H1 (cell line): Measurements from ENCODE around the gene FANK1. TPM values are rescaled to one million over a fixed set of nuclear protein-coding genes. Genes with fewer than 3 reads are reported as not detected.

ENCODE experiments used
- CTCF ChIA-PET: fragments of 300-600 bp; sonication (Branson Sonifier 250); formaldehyde crosslinking; loops from one replicate; lab custom pipeline; 2021; ENCODE audit not compliant: partially characterized antibody; lab: Charles Lee
- POLR2A ChIA-PET: fragments of 300-600 bp; sonication (Branson Sonifier 250); formaldehyde crosslinking; loops from one replicate; lab custom pipeline; 2021; ENCODE audit warnings: inconsistent platforms; ENCODE audit not compliant: partially characterized antibody; lab: Charles Lee
- DNase-seq, 2 experiments: peaks; one replicate each; pipeline versions ENCODE4 v3.0.0 to v3.0.0-alpha.2; 2010 to 2022; ENCODE audit warnings: low spot score in 2 of 2, low read depth in 1 of 2, mixed read lengths in 1 of 2
- FAIRE-seq: peaks from 2 replicates; lab custom pipeline; 2011; peaks lifted over from hg19 to GRCh38; lab: Jason Lieb, UNC
- H2AFZ ChIP-seq: 2 replicates; pipeline ENCODE4 v1.8.1; 2012; ENCODE audit warnings: low read length, inconsistent platforms
- H2AK5ac ChIP-seq: 2 replicates; pipeline ENCODE4 v1.6.1; 2013; ENCODE audit warnings: low read depth, low read length
- H2BK120ac ChIP-seq: replicated peaks from 2 replicates; pipeline ENCODE3; 2013; ENCODE audit warnings: low read depth, low read length, inconsistent platforms
- H2BK12ac ChIP-seq: 2 replicates; pipeline ENCODE4 v1.6.1; 2013; ENCODE audit warnings: low read depth, low read length
- H2BK15ac ChIP-seq: 2 replicates; pipeline ENCODE4 v1.6.1; 2013; ENCODE audit warnings: low read length
- H2BK20ac ChIP-seq: 2 replicates; pipeline ENCODE4 v1.6.1; 2013; ENCODE audit warnings: low read length
- H2BK5ac ChIP-seq: 2 replicates; pipeline ENCODE4 v1.6.1; 2013; ENCODE audit warnings: low read depth, low read length
- H3K14ac ChIP-seq: 2 replicates; pipeline ENCODE4 v1.6.1; 2013; ENCODE audit warnings: inconsistent platforms; ENCODE audit not compliant: insufficient read length
- H3K18ac ChIP-seq: 2 replicates; pipeline ENCODE4 v1.6.1; 2013; ENCODE audit warnings: low read length; ENCODE audit errors: extremely low read depth
- H3K23ac ChIP-seq: 2 replicates; pipeline ENCODE4 v1.6.1; 2013; ENCODE audit warnings: inconsistent platforms; ENCODE audit not compliant: insufficient read length
- H3K23me2 ChIP-seq: 2 replicates; pipeline ENCODE4 v1.6.1; 2013; ENCODE audit warnings: low read depth, low read length
- H3K27ac ChIP-seq: 2 replicates; pipeline ENCODE4 v1.6.1; 2011; ENCODE audit warnings: low read depth, low read length, inconsistent platforms
- H3K27me3 ChIP-seq, 4 experiments: replicated peaks in 1 of 4; 1 replicate in 1 of 4; 2 replicates in 3 of 4; pipeline versions ENCODE4 v1.6.1 to v1.8.1; 2011 to 2013; ENCODE audit warnings: low read length in 3 of 4, mild to moderate bottlenecking in 3 of 4, inconsistent platforms in 2 of 4, mixed read lengths in 2 of 4, moderate library complexity in 1 of 4; ENCODE audit not compliant: control insufficient read depth in 3 of 4, insufficient read depth in 3 of 4; ENCODE audit errors: extremely low read depth in 1 of 4
- H3K36me3 ChIP-seq, 4 experiments: 2 replicates each; pipeline versions ENCODE4 v1.6.1 to v1.8.1; 2011 to 2013; ENCODE audit warnings: mild to moderate bottlenecking in 4 of 4, low read length in 3 of 4, moderate library complexity in 2 of 4, control low read depth in 1 of 4, inconsistent platforms in 1 of 4; ENCODE audit not compliant: insufficient read depth in 4 of 4, control insufficient read depth in 2 of 4
- H3K4ac ChIP-seq: replicated peaks from 2 replicates; pipeline ENCODE3; 2013; ENCODE audit warnings: low read length, low read depth, mixed read lengths, inconsistent platforms; ENCODE audit not compliant: insufficient read length
- H3K4me1 ChIP-seq, 4 experiments: replicated peaks in 1 of 4; 1 replicate in 1 of 4; 2 replicates in 3 of 4; pipeline versions ENCODE4 v1.6.1 to v1.8.1; 2011 to 2013; ENCODE audit warnings: low read length in 3 of 4, inconsistent platforms in 2 of 4, mixed read lengths in 1 of 4; ENCODE audit not compliant: insufficient read depth in 4 of 4, control insufficient read depth in 3 of 4
- H3K4me2 ChIP-seq, 2 experiments: 2 replicates each; pipeline versions ENCODE4 v1.6.1 to v1.8.1; 2011 to 2013; ENCODE audit warnings: low read depth in 2 of 2, low read length in 2 of 2, control low read depth in 1 of 2, inconsistent platforms in 1 of 2, mild to moderate bottlenecking in 1 of 2; ENCODE audit not compliant: insufficient read depth in 1 of 2
- H3K4me3 ChIP-seq, 4 experiments: fragments of 200-600, 300-600 bp in 1 of 4; sonication (generic), shearing (Covaris generic), sonication (Bioruptor Twin) in 1 of 4; 2 replicates each; pipeline versions ENCODE4 v1.5.1 to v1.8.1; 2011 to 2016; ENCODE audit warnings: low read length in 4 of 4, low read depth in 3 of 4, control low read depth in 2 of 4, inconsistent platforms in 2 of 4, mild to moderate bottlenecking in 2 of 4, mixed read lengths in 1 of 4, moderate library complexity in 1 of 4; ENCODE audit not compliant: insufficient read depth in 2 of 4; ENCODE audit errors: extremely low read depth in 1 of 4
- H3K56ac ChIP-seq: replicated peaks from 2 replicates; pipeline ENCODE3; 2013; ENCODE audit warnings: low read depth, mild to moderate bottlenecking, mixed read lengths, low read length, inconsistent platforms; ENCODE audit not compliant: insufficient read length
- H3K79me1 ChIP-seq: 2 replicates; pipeline ENCODE4 v1.6.1; 2013; ENCODE audit warnings: low read depth, low read length, control low read depth
- H3K79me2 ChIP-seq, 2 experiments: 2 replicates each; pipeline versions ENCODE4 v1.6.1 to v1.8.1; 2012 to 2013; ENCODE audit warnings: low read length in 2 of 2, mild to moderate bottlenecking in 2 of 2, inconsistent platforms in 1 of 2; ENCODE audit not compliant: insufficient read depth in 2 of 2, control insufficient read depth in 1 of 2
- H3K9ac ChIP-seq, 4 experiments: replicated peaks in 1 of 4; 1 replicate in 1 of 4; 2 replicates in 3 of 4; pipeline versions ENCODE4 v1.6.1 to v1.8.1; 2011 to 2013; ENCODE audit warnings: low read depth in 3 of 4, low read length in 3 of 4, control low read depth in 2 of 4, mild to moderate bottlenecking in 2 of 4, moderate library complexity in 2 of 4, inconsistent platforms in 1 of 4; ENCODE audit errors: extremely low read depth in 1 of 4
- H3K9me3 ChIP-seq, 2 experiments: 2 replicates each; pipeline versions ENCODE4 v1.6.1 to v1.8.1; 2012 to 2013; ENCODE audit warnings: mild to moderate bottlenecking in 2 of 2, moderate library complexity in 2 of 2, control low read depth in 1 of 2, inconsistent platforms in 1 of 2, low read depth in 1 of 2, low read length in 1 of 2, mixed read lengths in 1 of 2; ENCODE audit not compliant: insufficient read depth in 2 of 2
- H4K20me1 ChIP-seq, 2 experiments: replicated peaks in 1 of 2; 2 replicates each; pipeline versions ENCODE3 to v1.8.1; 2011 to 2013; ENCODE audit warnings: inconsistent platforms in 2 of 2, low read length in 2 of 2, mild to moderate bottlenecking in 1 of 2; ENCODE audit not compliant: insufficient read depth in 2 of 2, control insufficient read depth in 1 of 2
- H4K5ac ChIP-seq: 2 replicates; pipeline ENCODE4 v1.6.1; 2013; ENCODE audit warnings: low read length, low read depth, mixed read lengths, inconsistent platforms; ENCODE audit not compliant: insufficient read length
- H4K8ac ChIP-seq: 2 replicates; pipeline ENCODE4 v1.8.0; 2013; ENCODE audit warnings: mild to moderate bottlenecking, moderate library complexity, low read length, inconsistent platforms; ENCODE audit not compliant: insufficient read depth; ENCODE audit errors: extremely low read depth
- H4K91ac ChIP-seq: replicated peaks from 2 replicates; pipeline ENCODE3; 2013; ENCODE audit warnings: low read length, mixed read lengths, inconsistent platforms; ENCODE audit not compliant: insufficient read length
- BCL11A ChIP-seq, 2 experiments: IDR thresholded peaks; one replicate each; pipeline ENCODE4 v1.6.1; 2011; ENCODE audit warnings: low read depth in 2 of 2, low read length in 2 of 2, mild to moderate bottlenecking in 2 of 2
- CEBPB ChIP-seq: IDR thresholded peaks from 2 replicates; pipeline ENCODE4 v1.6.1; 2012; ENCODE audit warnings: low read depth, low read length
- E2F6 ChIP-seq: IDR thresholded peaks from 2 replicates; pipeline ENCODE4 v1.6.1; 2012; ENCODE audit warnings: inconsistent platforms
- GTF2F1 ChIP-seq: IDR thresholded peaks from 2 replicates; pipeline ENCODE4 v1.6.1; 2012; ENCODE audit warnings: low read depth, low read length, improper control_type of control experiment, borderline replicate concordance
- HDAC6 ChIP-seq: IDR thresholded peaks from one replicate; pipeline ENCODE4 v1.7.1; 2012; ENCODE audit warnings: low read depth, mild to moderate bottlenecking, inconsistent platforms, low read length, moderate library complexity
- KDM4A ChIP-seq: IDR thresholded peaks from one replicate; pipeline ENCODE4 v1.7.1; 2012; ENCODE audit warnings: low read depth, mild to moderate bottlenecking, moderate library complexity, low read length, inconsistent platforms; ENCODE audit not compliant: severe bottlenecking
- KDM5A ChIP-seq: fragments of 200-600 bp; IDR thresholded peaks from 2 replicates; pipeline ENCODE4 v1.7.1; 2012; ENCODE audit warnings: mild to moderate bottlenecking, low read length, inconsistent platforms, mixed read lengths
- RAD21 ChIP-seq, 2 experiments: IDR thresholded peaks in 1 of 2; conservative IDR thresholded peaks in 1 of 2; 2 replicates each; pipeline ENCODE4 v1.6.1; 2011; ENCODE audit warnings: low read depth in 2 of 2, low read length in 2 of 2, improper control_type of control experiment in 1 of 2, inconsistent platforms in 1 of 2, mild to moderate bottlenecking in 1 of 2, moderate library complexity in 1 of 2
- RXRA ChIP-seq: IDR thresholded peaks from 2 replicates; pipeline ENCODE4 v1.6.1; 2011; ENCODE audit warnings: low read depth, mild to moderate bottlenecking, low read length, moderate library complexity; ENCODE audit not compliant: insufficient read depth
- SRF ChIP-seq: IDR thresholded peaks from 2 replicates; pipeline ENCODE4 v1.6.1; 2011; ENCODE audit warnings: mild to moderate bottlenecking, low read depth, low read length, moderate library complexity
- SUZ12 ChIP-seq: fragments of 200-600 bp; sonication (generic); IDR thresholded peaks from 2 replicates; pipeline ENCODE4 v1.6.1; 2012; ENCODE audit warnings: mild to moderate bottlenecking, inconsistent platforms, low read length, moderate library complexity, mixed read lengths
- TAF7 ChIP-seq: optimal IDR thresholded peaks from 2 replicates; pipeline ENCODE3; 2011; ENCODE audit warnings: low read depth, mild to moderate bottlenecking, inconsistent platforms, low read length, moderate library complexity, borderline replicate concordance
- TCF12 ChIP-seq: IDR thresholded peaks from 2 replicates; pipeline ENCODE4 v1.6.1; 2011; ENCODE audit warnings: low read depth, mild to moderate bottlenecking, low read length
- WGBS, 2 experiments: shearing (Covaris generic) in 1 of 2; methylation state at CpG; one replicate each; pipeline versions ENCODE4 v1.1.6 to v1.1.7; 2013 to 2015; ENCODE audit warnings: low lambda C conversion rate in 2 of 2, mixed read lengths in 2 of 2, inconsistent platforms in 1 of 2, low coverage in 1 of 2, missing lambda C conversion rate in 1 of 2; ENCODE audit not compliant: insufficient replicate concordance in 2 of 2, insufficient coverage in 1 of 2, insufficient read length in 1 of 2; ENCODE audit errors: extremely low coverage in 1 of 2, missing lambda C conversion rate in 1 of 2; 5-methylcytosine and 5-hydroxymethylcytosine counted together
- polyA plus RNA-seq, 7 experiments: library from polyadenylated mRNA; depleted of rRNA in 3 of 7; stranded (reverse) in 5 of 7; unstranded in 2 of 7; fragments of >200 nt in 5 of 7; fragments of 200-250 nt in 2 of 7; gene quantifications; 1 replicate in 5 of 7; 2 replicates in 1 of 7; 4 replicates in 1 of 7; pipeline versions ENCODE4 v1.2.1 to v1.2.3, GENCODE V29; 2011 to 2013; ENCODE audit warnings: missing spikeins in 2 of 7, mixed read lengths in 2 of 7
- total RNA-seq: library from RNA; stranded (reverse); fragmentation: NEBNext Ultra II Directional; extraction: Animal tissue kit (Norgen Biotek cat#: 25700); gene quantifications from 2 replicates; pipeline ENCODE4 v1.2.1, GENCODE V29; 2021

FANK1 gene
- total and polyA plus RNA-seq, 2 of the 8 experiments (the other 6 are each of a cell fraction or from before 2014, with no cell fraction given): 1.2 TPM; not detected in 1

GRCh38 chr10:126041117-126041516 lies 144.8 kb downstream of the FANK1 start:
- Histone ChIP-seq H4K8ac (peak overlapping the region; percentile 19; the same call in 1 of the 2 replicates), H3K56ac (no peak overlapping the region), H3K23ac (no peak overlapping the region), H3K9ac (no peak overlapping the region), H4K20me1 (no peaks in the 10 kb centered on the region), H2AFZ (no peak overlapping the region), H3K4me2 (no peak overlapping the region), H3K9me3 (no peaks in the 10 kb centered on the region), H3K23me2 (no peaks in the 10 kb centered on the region), H3K4me3 (no peak overlapping the region), H4K91ac (no peak overlapping the region), H2BK120ac (no peak overlapping the region), H3K27me3 (no peaks in the 10 kb centered on the region), H4K5ac (no peak overlapping the region), H3K79me1 (no peaks in the 10 kb centered on the region), H2AK5ac (no peak overlapping the region), H3K79me2 (no peaks in the 10 kb centered on the region), H2BK15ac (no peak overlapping the region), H3K4ac (no peak overlapping the region), H2BK20ac (no peak overlapping the region), H3K36me3 (no peaks in the 10 kb centered on the region), H3K18ac (no peak overlapping the region), H2BK5ac (no peak overlapping the region), H3K27ac (no peak overlapping the region), H2BK12ac (no peak overlapping the region), H3K4me1 (peaks cover 0 to 9% (median 4%) of the 10 kb centered on the region in 4 experiments; a peak in 5 of 7 replicates), H3K14ac (no peak overlapping the region)
- DNase-seq (no peak), FAIRE-seq (no peak)
- ChIA-PET POLR2A (no interaction called here), CTCF (interaction anchor here (0.5 kb wide), 1 partner anchor 189 kb away, joined by 3 read pairs; no protein-coding TSS in a partner anchor)
- 86% methylated on average over 4 of the region's 4 CpGs; no CpG with 5 or more reads in 1 of the 2 experiments for WGBS, 2 experiments
- no peak for TF ChIP-seq CEBPB
- no peak for TF ChIP-seq SUZ12
- TF ChIP-seq RAD21 (IDR thresholded peaks at IDR 0.05 in 1 of 2, conservative IDR thresholded peaks at IDR 0.05 in 1 of 2; ENCODE audit: low read depth in 2 of 2, low read length in 2 of 2): no peak
- no peak for TF ChIP-seq HDAC6
- no peak for TF ChIP-seq E2F6
- no peak for TF ChIP-seq BCL11A (IDR thresholded peaks at IDR 0.05; ENCODE audit: low read depth in 2 of 2, low read length in 2 of 2)
- TF ChIP-seq KDM5A: no peak
- no peak for TF ChIP-seq SRF
- TF ChIP-seq KDM4A: no peak
- TF ChIP-seq TCF12: no peak
- TF ChIP-seq RXRA: no peak
- no peak for TF ChIP-seq GTF2F1
- no peak for TF ChIP-seq TAF7
